Suppressor macrophage treated with lipopolysaccharide for 4 hours (primary cell): ENCODE measurements around the gene NAV2.
A peak's percentile ranks its signal among the peaks of the same experiment; 100 is the strongest.
"Not testable (repeated sequence)": the region's sequence is repeated elsewhere in the genome, so short reads cannot be mapped to it uniquely, and the experiment has no call there.

Experiments
- DNase-seq: peaks from one replicate; pipeline ENCODE4 v3.0.0-alpha.2; 2020

Gene NAV2

GRCh38 chr11:19869946-19870589, 157.4 kb downstream of the NAV2 start:
- DNase-seq: no peak

GRCh38 chr11:19871531-19871930, 158.9 kb downstream of the NAV2 start:
- no peak for DNase-seq

- no peak for DNase-seq
Observed at GRCh38 chr11:19872512-19873145, 160.0 kb downstream of the NAV2 start.

GRCh38 chr11:19873730-19874129, 161.1 kb downstream of the NAV2 start:
- no peak for DNase-seq

GRCh38 chr11:19874266-19874665, 161.6 kb downstream of the NAV2 start:
- no peak for DNase-seq

GRCh38 chr11:19876750-19877149, 164.1 kb downstream of the NAV2 start:
- DNase-seq: no peak

- no peak for DNase-seq
Observed at GRCh38 chr11:19878520-19878919, 165.9 kb downstream of the NAV2 start.

GRCh38 chr11:19879307-19880087, 166.9 kb downstream of the NAV2 start:
- no peak for DNase-seq

- DNase-seq: no peak
Observed at GRCh38 chr11:19880088-19880345, 167.4 kb downstream of the NAV2 start.

- no peak for DNase-seq
Observed at GRCh38 chr11:19881177-19881576, 168.5 kb downstream of the NAV2 start.

GRCh38 chr11:19882356-19882755, 169.7 kb downstream of the NAV2 start:
- no peak for DNase-seq

GRCh38 chr11:19886498-19886897, 173.9 kb downstream of the NAV2 start:
- DNase-seq: no peak

- no peak for DNase-seq
Observed at GRCh38 chr11:19887842-19888241, 175.2 kb downstream of the NAV2 start.

GRCh38 chr11:19889531-19889930, 176.9 kb downstream of the NAV2 start:
- no peak for DNase-seq

GRCh38 chr11:19890308-19890707, 177.7 kb downstream of the NAV2 start:
- DNase-seq: no peak

- no peak for DNase-seq
Observed at GRCh38 chr11:19891022-19891421, 178.4 kb downstream of the NAV2 start.

GRCh38 chr11:19892387-19892786, 179.8 kb downstream of the NAV2 start:
- DNase-seq: no peak

- DNase-seq: no peak
Observed at GRCh38 chr11:19892876-19893275, 180.2 kb downstream of the NAV2 start.

- DNase-seq: no peak
Observed at GRCh38 chr11:19894404-19894803, 181.8 kb downstream of the NAV2 start.

GRCh38 chr11:19895037-19895436, 182.4 kb downstream of the NAV2 start:
- not testable (repeated sequence) for DNase-seq

GRCh38 chr11:19895776-19896175, 183.1 kb downstream of the NAV2 start:
- no peak for DNase-seq

GRCh38 chr11:19903620-19904069, 191.0 kb downstream of the NAV2 start:
- peak; percentile 72 for DNase-seq

- DNase-seq: peak; percentile 23
Observed at GRCh38 chr11:19905280-19905853, 192.7 kb downstream of the NAV2 start.

- no peak for DNase-seq
Observed at GRCh38 chr11:19906126-19906525, 193.5 kb downstream of the NAV2 start.
